ENCODE data around the gene HSF2. TPM values are rescaled to one million over a fixed set of nuclear protein-coding genes. Genes with fewer than 3 reads are reported as not detected.
"Not testable (repeated sequence)": the region's sequence is repeated elsewhere in the genome, so short reads cannot be mapped to it uniquely, and the experiment has no call there.

Gene HSF2
- total RNA-seq, 4 donors from 2014 or later, result 14.0 to 28.8 (median 20.1) TPM

GRCh38 chr6:122445274-122445673, 45.8 kb downstream of the HSF2 start:
- TF ChIP-seq CTCF (IDR thresholded peaks at IDR 0.05) (no peak), POLR2A (IDR thresholded peaks at IDR 0.05) (no peak)
- Histone ChIP-seq H3K4me1 (peaks cover 4 to 5% of the 10 kb centered on the region in 2 donors), H3K36me3 (peaks cover 5 to 20% of the 10 kb centered on the region in 2 donors), H3K4me3 (replicated peaks in 1 of 3) (no peak overlapping the region), H3K9me3 (no peaks in the 10 kb centered on the region), H3K27ac (no peak overlapping the region), H3K27me3 (no peaks in the 10 kb centered on the region)
- DNase-seq, result no peak
- 97% methylated on average over 1 of the region's 1 CpG for WGBS, 2 donors
- intact Hi-C loops (cut with DNase I), result no loop called here

GRCh38 chr6:122449069-122449468, 49.6 kb downstream of the HSF2 start:
- Histone ChIP-seq H3K36me3 (peaks cover 13 to 48% of the 10 kb centered on the region in 2 donors), H3K4me1 (peaks cover 4 to 5% of the 10 kb centered on the region in 2 donors), H3K27ac (peak overlapping the region in 1 of 3 donors; percentile 15), H3K27me3 (no peaks in the 10 kb centered on the region), H3K4me3 (replicated peaks in 1 of 3) (no peak overlapping the region), H3K9me3 (no peaks in the 10 kb centered on the region)
- intact Hi-C loops (cut with DNase I), result no loop called here
- TF ChIP-seq CTCF (IDR thresholded peaks at IDR 0.05) (no peak), POLR2A (IDR thresholded peaks at IDR 0.05) (no peak)
- DNase-seq, result no peak
- 43 to 55% methylated on average over 1 of the region's 1 CpG for WGBS, 2 donors

GRCh38 chr6:122452509-122452908, 53.1 kb downstream of the HSF2 start:
- TF ChIP-seq CTCF (IDR thresholded peaks at IDR 0.05) (no peak), POLR2A (IDR thresholded peaks at IDR 0.05) (no peak)
- Histone ChIP-seq H3K27ac (no peak overlapping the region), H3K36me3 (peaks cover 18 to 39% of the 10 kb centered on the region in 2 donors), H3K9me3 (no peaks in the 10 kb centered on the region), H3K27me3 (no peaks in the 10 kb centered on the region), H3K4me1 (peaks cover 4 to 5% of the 10 kb centered on the region in 2 donors), H3K4me3 (replicated peaks in 1 of 3) (no peak overlapping the region)
- 67 to 68% methylated on average over 1 of the region's 1 CpG for WGBS, 2 donors
- intact Hi-C loops (cut with DNase I), result loop anchor here (10.0 kb wide), 1 partner anchor 48 kb away; no protein-coding TSS in a partner anchor
- no peak for DNase-seq

GRCh38 chr6:122454673-122455072, 55.2 kb downstream of the HSF2 start:
- 94 to 95% methylated on average over 4 of the region's 4 CpGs for WGBS, 2 donors
- H3K4me3 ChIP-seq (replicated peaks in 1 of 3), result no peak overlapping the region
- intact Hi-C loops (cut with DNase I), result loop anchor here (10.0 kb wide), 1 partner anchor 50 kb away; no protein-coding TSS in a partner anchor
- no peak for DNase-seq
- H3K36me3 ChIP-seq, result peaks cover 18 to 39% of the 10 kb centered on the region in 2 donors
- peaks cover 5 to 7% of the 10 kb centered on the region in 2 donors for H3K4me1 ChIP-seq
- H3K27me3 ChIP-seq, result no peaks in the 10 kb centered on the region
- TF ChIP-seq POLR2A (IDR thresholded peaks at IDR 0.05) (no peak), CTCF (IDR thresholded peaks at IDR 0.05) (no peak)
- no peak overlapping the region for H3K27ac ChIP-seq
- no peaks in the 10 kb centered on the region for H3K9me3 ChIP-seq

- H3K4me1 ChIP-seq; H3K9me3 ChIP-seq; DNase-seq; H3K27ac ChIP-seq; H3K27me3 ChIP-seq; H3K4me3 ChIP-seq (replicated peaks in 1 of 3): not testable (repeated sequence)
- 92 to 97% methylated on average over 1 of the region's 1 CpG for WGBS, 2 donors
- H3K36me3 ChIP-seq, result peaks cover 18 to 39% of the 10 kb centered on the region in 2 donors
- intact Hi-C loops (cut with DNase I), result loop anchor here (10.0 kb wide), 1 partner anchor 50 kb away; no protein-coding TSS in a partner anchor
Observed at GRCh38 chr6:122455116-122455515, 55.7 kb downstream of the HSF2 start.

Measured in thyroid gland (tissue), 4 donors.